Activated T-cell treated with anti-CD3 and anti-CD28 coated beads, Interleukin-2, amount 50 U/mL, for 4 hours (primary cell): Measurements from ENCODE around the gene FSD1. TPM values are rescaled to one million over a fixed set of nuclear protein-coding genes. Genes with fewer than 3 reads are reported as not detected.
"Not testable (repeated sequence)": the region's sequence is repeated elsewhere in the genome, so short reads cannot be mapped to it uniquely, and the experiment has no call there.

Experiments used
- ATAC-seq, 2 donors: fragments of 200-7000 bp; cut with Tn5 transposase; one replicate each; pipeline ENCODE4 v1.10.0; 2021
- DNase-seq: peaks from one replicate; pipeline ENCODE4 v3.0.0-alpha.2; 2020
- H3K27me3 Mint-ChIP-seq: one replicate; pipeline ENCODE4 v1.8.0; 2021; ENCODE audit warnings: low read depth, mixed read lengths
- H3K36me3 Mint-ChIP-seq: one replicate; pipeline ENCODE4 v1.8.0; 2022; ENCODE audit warnings: mixed read lengths; ENCODE audit not compliant: insufficient read depth
- H3K4me1 Mint-ChIP-seq: one replicate; pipeline ENCODE4 v1.8.0; 2021; ENCODE audit warnings: low read depth, mixed read lengths
- H3K4me3 Mint-ChIP-seq: one replicate; pipeline ENCODE4 v1.8.0; 2021; ENCODE audit warnings: mild to moderate bottlenecking, moderate library complexity, mixed read lengths
- H3K9me3 Mint-ChIP-seq: one replicate; pipeline ENCODE4 v1.8.0; 2021; ENCODE audit warnings: mixed read lengths
- total RNA-seq, 3 donors: library from RNA; stranded (reverse); gene quantifications; one replicate each; pipeline ENCODE4 v1.2.1, GENCODE V29; 2021

The FSD1 gene
- 10 to 100 TPM in 1 of 3 donors, 1 to 10 TPM in 2; 5.9 to 10.4 (median 9.1) TPM for total RNA-seq

- H3K4me3 Mint-ChIP-seq, result peak within 1 kb of the TSS; percentile 56
- H3K36me3 Mint-ChIP-seq, result no peaks in the 10 kb centered on the region
- ATAC-seq, result peak; percentile 93 to 95
These were observed at the start of gene FSD1 for GRCh38 chr19:4304538-4305256. Gene FSD1, plus strand, starts transcription at chr19:4304598. Its CDS starts 149 bp downstream, at chr19:4304747.

GRCh38 chr19:4256563-4256962, 47.8 kb upstream of the FSD1 start:
- Mint-ChIP-seq H3K9me3 (no peaks in the 10 kb centered on the region), H3K4me3 (no peak overlapping the region), H3K27me3 (no peaks in the 10 kb centered on the region), H3K36me3 (peaks cover 30% of the 10 kb centered on the region), H3K4me1 (no peaks in the 10 kb centered on the region)
- ATAC-seq (peak in 1 of 2 donors; percentile 31), DNase-seq (no peak)

More at GRCh38 chr19:4304538-4305256, at the start of gene FSD1:
- Mint-ChIP-seq H3K27me3 (peaks cover 9% of the 10 kb centered on the region), H3K9me3 (no peaks in the 10 kb centered on the region), H3K4me1 (peaks cover 25% of the 10 kb centered on the region)
- DNase-seq, result peak; percentile 54

- Mint-ChIP-seq H3K4me3 (no peak overlapping the region), H3K9me3 (no peaks in the 10 kb centered on the region), H3K36me3 (peaks cover 30% of the 10 kb centered on the region), H3K4me1 (no peaks in the 10 kb centered on the region), H3K27me3 (no peaks in the 10 kb centered on the region)
- DNase-seq, result no peak
- ATAC-seq, result no peak
These were observed 47.4 kb upstream of the FSD1 start for GRCh38 chr19:4257025-4257424.

GRCh38 chr19:4258181-4258580, 46.2 kb upstream of the FSD1 start:
- Mint-ChIP-seq H3K36me3 (peaks cover 30% of the 10 kb centered on the region), H3K4me3 (no peak overlapping the region)
- no peak for ATAC-seq

DNA sequence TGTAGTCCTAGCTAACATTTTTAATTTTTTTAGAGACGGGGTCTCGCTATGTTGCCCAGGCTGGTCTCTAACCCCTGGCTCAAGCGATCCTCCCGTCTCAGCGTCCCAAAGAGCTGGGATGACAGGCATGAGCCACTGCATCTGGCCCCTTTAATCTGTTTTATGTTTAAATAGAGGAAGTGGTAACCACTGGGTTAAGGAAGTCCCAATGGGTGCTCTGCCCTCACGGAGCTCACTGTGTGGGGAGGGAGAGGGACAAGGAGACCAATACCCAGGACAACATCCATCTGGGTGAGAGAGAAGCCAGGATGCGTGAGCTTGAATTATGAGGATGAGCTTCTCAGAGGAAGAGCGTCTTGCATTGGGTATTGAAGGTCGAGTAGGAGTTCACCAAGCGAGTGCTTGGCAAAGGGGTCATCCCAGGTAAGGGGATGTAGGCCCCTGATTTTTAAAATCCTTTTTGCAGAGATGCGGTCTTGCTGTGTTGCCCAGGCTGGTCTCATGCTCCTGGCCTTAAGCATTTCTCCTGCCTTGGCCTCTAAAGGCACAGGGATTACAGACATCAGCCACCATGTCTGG, 43.7 kb upstream of the FSD1 start:
- no peak overlapping the region for H3K4me3 Mint-ChIP-seq
- H3K9me3 Mint-ChIP-seq, result no peaks in the 10 kb centered on the region
- ATAC-seq (no peak), DNase-seq (no peak)
- peaks cover 27% of the 10 kb centered on the region for H3K36me3 Mint-ChIP-seq
- H3K27me3 Mint-ChIP-seq, result no peaks in the 10 kb centered on the region
- H3K4me1 Mint-ChIP-seq, result peaks cover 14% of the 10 kb centered on the region

More at GRCh38 chr19:4258181-4258580, 46.2 kb upstream of the FSD1 start:
- no peak for DNase-seq
- Mint-ChIP-seq H3K4me1 (no peaks in the 10 kb centered on the region), H3K27me3 (no peaks in the 10 kb centered on the region), H3K9me3 (no peaks in the 10 kb centered on the region)

DNA sequence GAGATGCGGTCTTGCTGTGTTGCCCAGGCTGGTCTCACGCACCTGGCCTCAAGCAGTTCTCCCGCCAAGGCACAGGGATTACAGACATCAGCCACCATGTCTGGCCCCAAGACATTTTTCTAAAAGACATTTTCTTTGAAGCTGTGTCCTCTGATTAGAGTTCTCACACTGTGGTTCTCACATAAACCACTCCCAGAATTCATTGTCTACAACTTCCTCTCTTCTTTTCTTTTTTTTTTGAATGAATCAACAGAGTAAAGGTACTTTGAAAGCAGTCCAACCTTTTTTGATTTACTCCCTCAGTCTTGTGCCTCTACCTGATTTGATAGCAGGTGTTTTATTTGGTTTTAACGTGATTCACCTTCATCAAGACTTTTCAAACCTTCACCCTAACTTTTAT, 39.6 kb upstream of the FSD1 start:
- Mint-ChIP-seq H3K27me3 (no peaks in the 10 kb centered on the region), H3K9me3 (no peaks in the 10 kb centered on the region), H3K4me3 (no peak overlapping the region), H3K4me1 (peaks cover 26% of the 10 kb centered on the region), H3K36me3 (peaks cover 32% of the 10 kb centered on the region)
- ATAC-seq (no peak), DNase-seq (no peak)

DNA sequence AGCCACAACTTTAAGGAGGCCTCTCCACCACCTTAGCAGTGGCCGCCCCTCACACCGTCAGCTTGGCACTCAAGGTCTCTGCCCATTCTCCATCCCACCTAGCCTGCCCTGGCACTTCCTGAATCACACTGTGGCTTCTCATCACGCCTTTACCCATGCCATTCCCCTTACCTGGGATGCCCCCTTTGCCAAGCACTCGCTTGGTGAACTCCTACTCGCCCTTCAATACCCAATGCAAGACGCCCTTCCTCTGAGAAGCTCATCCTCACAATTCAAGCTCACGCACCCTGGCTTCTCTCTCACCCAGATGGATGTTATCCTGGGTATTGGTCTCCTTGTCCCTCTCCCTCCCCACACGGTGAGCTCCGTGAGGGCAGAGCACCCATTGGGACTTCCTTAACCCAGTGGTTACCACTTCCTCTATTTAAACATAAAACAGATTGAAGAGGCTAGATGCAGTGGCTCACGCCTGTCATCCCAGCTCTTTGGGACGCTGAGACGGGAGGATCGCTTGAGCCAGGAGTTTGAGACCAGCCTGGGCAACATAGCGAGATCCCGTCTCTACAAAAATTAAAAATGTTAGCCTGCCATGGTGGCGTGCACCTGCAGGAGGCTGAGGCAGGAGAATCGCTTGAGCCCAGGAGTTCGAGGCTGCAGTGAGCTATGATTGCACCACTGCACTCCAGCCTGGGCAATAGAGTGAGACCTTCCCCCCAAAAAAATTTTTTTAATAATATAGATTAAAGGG, 38.0 kb upstream of the FSD1 start:
- no peaks in the 10 kb centered on the region for H3K27me3 Mint-ChIP-seq
- ATAC-seq, result no peak
- H3K4me1 Mint-ChIP-seq, result peaks cover 26% of the 10 kb centered on the region
- no peaks in the 10 kb centered on the region for H3K9me3 Mint-ChIP-seq
- no peak for DNase-seq
- H3K36me3 Mint-ChIP-seq, result peaks cover 31% of the 10 kb centered on the region
- H3K4me3 Mint-ChIP-seq, result no peak overlapping the region

DNA sequence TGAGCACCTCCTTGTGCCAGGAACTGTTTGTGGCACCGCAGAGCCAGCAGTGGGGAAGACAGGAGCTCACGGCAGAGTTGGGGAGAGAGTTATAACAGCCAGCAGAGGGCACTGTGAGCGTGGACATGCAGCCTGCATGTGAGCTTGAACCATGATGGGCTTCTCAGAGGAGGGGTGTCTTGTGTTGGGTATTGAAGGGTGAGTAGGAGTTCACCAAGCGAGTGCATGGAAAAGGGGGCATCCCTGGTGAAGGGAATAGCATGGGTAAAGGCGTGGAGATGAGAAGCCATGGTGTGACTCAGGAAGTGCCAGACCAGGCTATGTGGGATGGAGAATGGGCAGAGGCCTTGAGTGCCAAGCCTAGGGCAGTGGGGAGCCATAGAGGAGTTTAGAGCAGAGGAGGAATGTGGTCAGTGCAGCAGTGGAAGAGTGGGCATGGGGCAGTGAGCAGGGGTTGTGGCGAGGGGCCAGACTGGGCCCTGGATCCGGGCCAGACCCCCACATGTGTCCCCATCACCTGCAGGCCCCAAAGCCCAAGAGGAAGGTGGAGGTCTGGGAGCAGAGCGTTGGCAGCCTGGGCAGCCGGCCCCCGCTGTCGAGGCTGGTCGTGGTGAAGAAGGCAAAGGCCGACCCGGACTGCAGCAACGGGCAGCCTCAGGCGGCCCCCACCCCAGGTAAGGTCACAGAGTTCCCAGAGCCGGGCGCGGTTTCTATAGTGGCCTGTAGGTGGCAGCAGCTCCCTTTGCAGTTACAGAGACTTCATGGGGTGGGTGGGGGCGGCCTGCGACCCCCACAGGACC, 37.1 kb upstream of the FSD1 start:
- peaks cover 37% of the 10 kb centered on the region for H3K36me3 Mint-ChIP-seq
- H3K9me3 Mint-ChIP-seq, result no peaks in the 10 kb centered on the region
- H3K27me3 Mint-ChIP-seq, result no peaks in the 10 kb centered on the region
- peak; percentile 65 to 76 for ATAC-seq
- H3K4me3 Mint-ChIP-seq, result peak overlapping the region; percentile 13
- H3K4me1 Mint-ChIP-seq, result peaks cover 26% of the 10 kb centered on the region
- peak; percentile 64 for DNase-seq

GRCh38 chr19:4267901-4268815, 36.2 kb upstream of the FSD1 start:
- H3K36me3 Mint-ChIP-seq, result peaks cover 37% of the 10 kb centered on the region
- H3K4me3 Mint-ChIP-seq, result no peak overlapping the region
- peaks cover 26% of the 10 kb centered on the region for H3K4me1 Mint-ChIP-seq
- H3K9me3 Mint-ChIP-seq, result no peaks in the 10 kb centered on the region
- H3K27me3 Mint-ChIP-seq, result no peaks in the 10 kb centered on the region
- no peak for DNase-seq
- no peak for ATAC-seq

GRCh38 chr19:4268816-4269430, 35.5 kb upstream of the FSD1 start:
- no peaks in the 10 kb centered on the region for H3K9me3 Mint-ChIP-seq
- no peak for DNase-seq
- H3K36me3 Mint-ChIP-seq, result peaks cover 37% of the 10 kb centered on the region
- no peaks in the 10 kb centered on the region for H3K27me3 Mint-ChIP-seq
- ATAC-seq, result no peak
- peaks cover 24% of the 10 kb centered on the region for H3K4me1 Mint-ChIP-seq
- H3K4me3 Mint-ChIP-seq, result no peak overlapping the region

DNA sequence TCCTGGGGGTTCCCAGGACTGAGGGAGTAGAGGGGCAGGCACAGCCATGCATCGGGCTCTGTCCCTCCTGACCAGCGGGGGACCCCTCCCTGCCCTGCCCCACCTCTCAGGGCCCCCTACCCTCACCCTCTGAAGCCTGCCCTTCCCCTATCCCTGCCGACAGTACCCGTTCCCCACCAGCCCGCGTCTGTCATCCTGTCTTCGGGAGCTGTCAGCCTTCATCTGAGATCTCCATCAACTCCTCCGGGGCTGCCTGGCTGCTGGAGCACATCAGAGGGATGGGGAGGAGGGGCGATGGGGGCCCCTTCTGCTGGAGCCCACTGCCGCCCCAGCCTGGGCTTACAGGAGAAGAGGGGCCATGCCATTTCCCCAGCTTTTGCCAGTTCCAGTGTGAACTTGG, 31.5 kb upstream of the FSD1 start:
- Mint-ChIP-seq H3K9me3 (no peaks in the 10 kb centered on the region), H3K36me3 (peaks cover 17% of the 10 kb centered on the region), H3K4me3 (no peak overlapping the region), H3K4me1 (no peaks in the 10 kb centered on the region), H3K27me3 (peaks cover 3% of the 10 kb centered on the region)
- DNase-seq (no peak), ATAC-seq (peak in 1 of 2 donors; percentile 21)

- H3K4me3 Mint-ChIP-seq, ATAC-seq, H3K9me3 Mint-ChIP-seq, DNase-seq, H3K27me3 Mint-ChIP-seq, H3K4me1 Mint-ChIP-seq: not testable (repeated sequence)
- H3K36me3 Mint-ChIP-seq, result peaks cover 10% of the 10 kb centered on the region
These were observed 30.1 kb upstream of the FSD1 start for GRCh38 chr19:4274321-4274686.

DNA sequence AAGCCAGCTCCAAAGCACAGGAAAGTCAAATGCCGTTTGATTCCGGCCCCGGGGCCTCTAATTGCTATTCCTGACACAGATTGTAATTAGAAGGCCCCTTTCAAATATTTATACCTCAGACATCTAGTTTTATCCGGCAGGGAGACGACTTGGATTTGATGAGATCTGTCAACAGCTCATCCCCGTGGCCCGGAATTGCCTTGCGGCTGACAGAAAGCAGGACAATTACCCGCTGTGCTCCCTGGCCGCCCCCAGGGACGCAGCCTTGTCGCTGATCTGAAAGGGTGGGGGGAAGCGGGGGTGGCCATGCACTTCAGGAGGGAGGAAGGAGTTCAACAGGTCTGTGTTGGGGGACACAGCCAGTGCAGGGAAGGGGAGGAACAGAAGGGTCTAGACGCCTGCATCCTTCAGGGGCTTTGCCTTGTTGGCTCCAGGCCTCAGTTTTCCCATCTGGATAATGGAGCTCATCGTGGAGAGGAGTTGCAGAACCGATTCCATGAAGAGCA, 27.2 kb upstream of the FSD1 start:
- H3K36me3 Mint-ChIP-seq, result peaks cover under 1% of the 10 kb centered on the region
- DNase-seq (no peak), ATAC-seq (no peak)
- no peak overlapping the region for H3K4me3 Mint-ChIP-seq
- H3K27me3 Mint-ChIP-seq, result peaks cover 33% of the 10 kb centered on the region
- peaks cover 6% of the 10 kb centered on the region for H3K4me1 Mint-ChIP-seq
- H3K9me3 Mint-ChIP-seq, result no peaks in the 10 kb centered on the region
